HCT116 (cell line): ENCODE measurements around the gene SOX6.

Source experiments
- EZH2 ChIP-seq: fragments of 200-600 bp; sonication (generic); IDR thresholded peaks from 2 replicates; pipeline ENCODE4 v1.6.1; 2017; ENCODE audit warnings: antibody characterized with exemption, mixed run types
- POLR2A ChIP-seq: IDR thresholded peaks from 2 replicates; pipeline ENCODE4 v1.7.0; 2011; ENCODE audit warnings: borderline replicate concordance; ENCODE audit not compliant: insufficient read depth, insufficient read length; ENCODE audit errors: extremely low read depth
- POLR2AphosphoS5 ChIP-seq: IDR thresholded peaks from 2 replicates; pipeline ENCODE4 v1.6.1; 2011; ENCODE audit warnings: mild to moderate bottlenecking, low read depth, low read length, moderate library complexity
- RAD21 ChIP-seq: IDR thresholded peaks from 2 replicates; pipeline ENCODE4 v1.6.1; 2012; ENCODE audit warnings: low read depth, mild to moderate bottlenecking
- SP1 ChIP-seq: IDR thresholded peaks from 2 replicates; pipeline ENCODE4 v1.6.1; 2012; ENCODE audit warnings: low read depth
- YY1 ChIP-seq: IDR thresholded peaks from 2 replicates; pipeline ENCODE4 v1.6.1; 2011; ENCODE audit warnings: low read length, low read depth, moderate library complexity, mild to moderate bottlenecking; ENCODE audit not compliant: insufficient replicate concordance; ENCODE audit errors: extremely low read depth
- ZNF274 ChIP-seq: fragments of 200-500 bp; sonication (Bioruptor generic); IDR thresholded peaks from 2 replicates; pipeline ENCODE4 v1.6.1; 2014; ENCODE audit warnings: mild to moderate bottlenecking, low read depth, low read length, inconsistent platforms
- TF ChIP-seq, protein P1 (sequence below): IDR thresholded peaks from 2 replicates; pipeline ENCODE4 v1.6.1; 2012; ENCODE audit warnings: low read depth
- TF ChIP-seq, protein P2 (sequence below), 3 experiments: fragments of 200-600 bp in 1 of 3; sonication (generic) in 1 of 3; IDR thresholded peaks in 2 of 3; conservative IDR thresholded peaks in 1 of 3; 2 replicates each; pipeline ENCODE4 v1.5.1; 2012 to 2017; ENCODE audit warnings: low read depth in 2 of 3, low read length in 2 of 3, antibody characterized with exemption in 1 of 3, borderline replicate concordance in 1 of 3, control low read depth in 1 of 3, mild to moderate bottlenecking in 1 of 3, mixed read lengths in 1 of 3, mixed run types in 1 of 3, moderate library complexity in 1 of 3; ENCODE audit not compliant: insufficient read depth in 1 of 3
- TF ChIP-seq, protein P3 (sequence below): IDR thresholded peaks from 2 replicates; pipeline ENCODE4 v1.6.1; 2011; ENCODE audit warnings: mild to moderate bottlenecking, low read length, moderate library complexity; ENCODE audit not compliant: insufficient replicate concordance; ENCODE audit errors: extremely low read depth

DNA sequence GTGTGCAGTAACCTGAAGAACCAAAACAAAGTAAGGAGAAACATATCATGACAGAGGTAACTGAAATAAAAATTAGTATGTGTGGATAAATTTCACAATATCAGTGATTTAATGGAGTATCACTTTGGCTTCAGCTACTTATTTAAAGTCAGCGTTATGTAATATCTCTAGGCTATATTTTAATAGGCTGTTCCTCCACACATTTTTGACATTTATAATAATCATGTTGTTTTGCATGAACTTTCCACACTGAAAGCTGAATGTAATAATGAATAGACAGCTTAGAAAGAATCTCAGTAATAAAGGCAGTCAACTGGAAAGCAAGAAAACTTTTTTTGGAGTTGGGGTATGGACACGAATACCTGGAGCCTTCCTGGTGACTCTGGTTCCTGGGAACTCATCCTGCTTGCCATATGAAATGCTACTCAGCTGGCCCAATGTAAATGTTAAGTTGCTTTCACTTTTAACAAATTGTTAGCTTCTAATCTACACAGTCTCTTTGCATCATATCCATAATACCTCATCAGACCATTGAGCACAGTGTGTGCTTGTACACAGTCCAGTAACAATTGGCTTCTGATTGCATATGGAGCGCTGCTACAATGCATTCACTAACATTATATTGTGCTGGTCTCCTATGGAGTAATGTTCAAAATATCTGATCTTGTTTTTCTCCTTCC is 257.7 kb downstream of the SOX6 start:
- TF ChIP-seq ZNF274 (no peak), EZH2 (no peak), POLR2A (no peak), SP1 (no peak), YY1 (no peak), POLR2AphosphoS5 (no peak), RAD21 (no peak)
- TF ChIP-seq, protein P1, sequence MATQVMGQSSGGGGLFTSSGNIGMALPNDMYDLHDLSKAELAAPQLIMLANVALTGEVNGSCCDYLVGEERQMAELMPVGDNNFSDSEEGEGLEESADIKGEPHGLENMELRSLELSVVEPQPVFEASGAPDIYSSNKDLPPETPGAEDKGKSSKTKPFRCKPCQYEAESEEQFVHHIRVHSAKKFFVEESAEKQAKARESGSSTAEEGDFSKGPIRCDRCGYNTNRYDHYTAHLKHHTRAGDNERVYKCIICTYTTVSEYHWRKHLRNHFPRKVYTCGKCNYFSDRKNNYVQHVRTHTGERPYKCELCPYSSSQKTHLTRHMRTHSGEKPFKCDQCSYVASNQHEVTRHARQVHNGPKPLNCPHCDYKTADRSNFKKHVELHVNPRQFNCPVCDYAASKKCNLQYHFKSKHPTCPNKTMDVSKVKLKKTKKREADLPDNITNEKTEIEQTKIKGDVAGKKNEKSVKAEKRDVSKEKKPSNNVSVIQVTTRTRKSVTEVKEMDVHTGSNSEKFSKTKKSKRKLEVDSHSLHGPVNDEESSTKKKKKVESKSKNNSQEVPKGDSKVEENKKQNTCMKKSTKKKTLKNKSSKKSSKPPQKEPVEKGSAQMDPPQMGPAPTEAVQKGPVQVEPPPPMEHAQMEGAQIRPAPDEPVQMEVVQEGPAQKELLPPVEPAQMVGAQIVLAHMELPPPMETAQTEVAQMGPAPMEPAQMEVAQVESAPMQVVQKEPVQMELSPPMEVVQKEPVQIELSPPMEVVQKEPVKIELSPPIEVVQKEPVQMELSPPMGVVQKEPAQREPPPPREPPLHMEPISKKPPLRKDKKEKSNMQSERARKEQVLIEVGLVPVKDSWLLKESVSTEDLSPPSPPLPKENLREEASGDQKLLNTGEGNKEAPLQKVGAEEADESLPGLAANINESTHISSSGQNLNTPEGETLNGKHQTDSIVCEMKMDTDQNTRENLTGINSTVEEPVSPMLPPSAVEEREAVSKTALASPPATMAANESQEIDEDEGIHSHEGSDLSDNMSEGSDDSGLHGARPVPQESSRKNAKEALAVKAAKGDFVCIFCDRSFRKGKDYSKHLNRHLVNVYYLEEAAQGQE, result no peak
- TF ChIP-seq, protein P2, sequence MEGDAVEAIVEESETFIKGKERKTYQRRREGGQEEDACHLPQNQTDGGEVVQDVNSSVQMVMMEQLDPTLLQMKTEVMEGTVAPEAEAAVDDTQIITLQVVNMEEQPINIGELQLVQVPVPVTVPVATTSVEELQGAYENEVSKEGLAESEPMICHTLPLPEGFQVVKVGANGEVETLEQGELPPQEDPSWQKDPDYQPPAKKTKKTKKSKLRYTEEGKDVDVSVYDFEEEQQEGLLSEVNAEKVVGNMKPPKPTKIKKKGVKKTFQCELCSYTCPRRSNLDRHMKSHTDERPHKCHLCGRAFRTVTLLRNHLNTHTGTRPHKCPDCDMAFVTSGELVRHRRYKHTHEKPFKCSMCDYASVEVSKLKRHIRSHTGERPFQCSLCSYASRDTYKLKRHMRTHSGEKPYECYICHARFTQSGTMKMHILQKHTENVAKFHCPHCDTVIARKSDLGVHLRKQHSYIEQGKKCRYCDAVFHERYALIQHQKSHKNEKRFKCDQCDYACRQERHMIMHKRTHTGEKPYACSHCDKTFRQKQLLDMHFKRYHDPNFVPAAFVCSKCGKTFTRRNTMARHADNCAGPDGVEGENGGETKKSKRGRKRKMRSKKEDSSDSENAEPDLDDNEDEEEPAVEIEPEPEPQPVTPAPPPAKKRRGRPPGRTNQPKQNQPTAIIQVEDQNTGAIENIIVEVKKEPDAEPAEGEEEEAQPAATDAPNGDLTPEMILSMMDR (IDR thresholded peaks at IDR 0.05 in 2 of 3, conservative IDR thresholded peaks at IDR 0.05 in 1 of 3; ENCODE audit: borderline replicate concordance in 1 of 3, insufficient read depth in 1 of 3, low read depth in 2 of 3, low read length in 2 of 3), result no peak
- TF ChIP-seq, protein P3, sequence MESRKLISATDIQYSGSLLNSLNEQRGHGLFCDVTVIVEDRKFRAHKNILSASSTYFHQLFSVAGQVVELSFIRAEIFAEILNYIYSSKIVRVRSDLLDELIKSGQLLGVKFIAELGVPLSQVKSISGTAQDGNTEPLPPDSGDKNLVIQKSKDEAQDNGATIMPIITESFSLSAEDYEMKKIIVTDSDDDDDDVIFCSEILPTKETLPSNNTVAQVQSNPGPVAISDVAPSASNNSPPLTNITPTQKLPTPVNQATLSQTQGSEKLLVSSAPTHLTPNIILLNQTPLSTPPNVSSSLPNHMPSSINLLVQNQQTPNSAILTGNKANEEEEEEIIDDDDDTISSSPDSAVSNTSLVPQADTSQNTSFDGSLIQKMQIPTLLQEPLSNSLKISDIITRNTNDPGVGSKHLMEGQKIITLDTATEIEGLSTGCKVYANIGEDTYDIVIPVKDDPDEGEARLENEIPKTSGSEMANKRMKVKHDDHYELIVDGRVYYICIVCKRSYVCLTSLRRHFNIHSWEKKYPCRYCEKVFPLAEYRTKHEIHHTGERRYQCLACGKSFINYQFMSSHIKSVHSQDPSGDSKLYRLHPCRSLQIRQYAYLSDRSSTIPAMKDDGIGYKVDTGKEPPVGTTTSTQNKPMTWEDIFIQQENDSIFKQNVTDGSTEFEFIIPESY, result no peak
